HepG2 (cell line): ENCODE measurements around the gene ZNF331. TPM values are rescaled to one million over a fixed set of nuclear protein-coding genes. Genes with fewer than 3 reads are reported as not detected.

Source experiments
- HNRNPK ChIP-seq: fragments of 200-400 bp; formaldehyde crosslinking; IDR thresholded peaks from 2 replicates; pipeline ENCODE4 v1.6.1; 2018; ENCODE audit warnings: low read length, low read depth, moderate library complexity, mild to moderate bottlenecking; ENCODE audit not compliant: poor library complexity, severe bottlenecking
- KDM1A ChIP-seq: IDR thresholded peaks from 2 replicates; pipeline ENCODE4 v1.6.1; 2016; ENCODE audit warnings: missing compliant biosample characterization
- MEIS2 ChIP-seq: sonication (generic); formaldehyde crosslinking; IDR thresholded peaks from 2 replicates; pipeline ENCODE4 v1.9.0; 2021; ENCODE audit warnings: mild to moderate bottlenecking, missing genetic modification reagents
- RXRB ChIP-seq: IDR thresholded peaks from 2 replicates; pipeline ENCODE4 v1.6.1; 2016; ENCODE audit warnings: borderline replicate concordance, missing genetic modification reagents, missing compliant biosample characterization
- SOX6 ChIP-seq, 2 experiments: fragments of 450-650 bp in 1 of 2; sonication (generic) in 1 of 2; formaldehyde crosslinking in 1 of 2; IDR thresholded peaks; 2 replicates each; pipeline versions ENCODE4 v1.4.0 to v1.6.1; 2017 to 2020; ENCODE audit warnings: antibody characterized with exemption in 1 of 2, mild to moderate bottlenecking in 1 of 2, missing genetic modification reagents in 1 of 2
- SP2 ChIP-seq: sonication (generic); formaldehyde crosslinking; IDR thresholded peaks from 2 replicates; pipeline ENCODE4 v1.5.1; 2020; ENCODE audit warnings: mild to moderate bottlenecking, missing genetic modification reagents
- TBX2 ChIP-seq: sonication (generic); formaldehyde crosslinking; IDR thresholded peaks from 2 replicates; pipeline ENCODE4 v1.5.0; 2020; ENCODE audit warnings: missing genetic modification reagents, mild to moderate bottlenecking, borderline replicate concordance
- ZBTB20 ChIP-seq: sonication (generic); formaldehyde crosslinking; IDR thresholded peaks from 2 replicates; pipeline ENCODE4 v1.8.1; 2023; ENCODE audit warnings: missing genetic modification reagents, low read depth, mild to moderate bottlenecking, borderline replicate concordance
- ZC3H4 ChIP-seq: sonication (generic); formaldehyde crosslinking; IDR thresholded peaks from 2 replicates; pipeline ENCODE4 v1.4.0; 2020; ENCODE audit warnings: missing genetic modification reagents, borderline replicate concordance
- ZNF605 ChIP-seq: sonication (generic); formaldehyde crosslinking; IDR thresholded peaks from 2 replicates; pipeline ENCODE4 v1.8.0; 2022; ENCODE audit warnings: mild to moderate bottlenecking, missing genetic modification reagents
- ZNF775 ChIP-seq: sonication (generic); formaldehyde crosslinking; IDR thresholded peaks from 2 replicates; pipeline ENCODE4 v1.4.0; 2020; ENCODE audit warnings: missing genetic modification reagents, mild to moderate bottlenecking, moderate library complexity, borderline replicate concordance
- polyA plus RNA-seq, 8 experiments: library from polyadenylated mRNA; depleted of rRNA in 3 of 8; stranded (reverse) in 7 of 8; unstranded in 1 of 8; fragments of >200 nt; fragmentation: Illumina TruSeq in 4 of 8; extraction: Trizol in 4 of 8; gene quantifications; 2 replicates each; pipeline versions ENCODE4 v1.2.1 to v1.2.3, GENCODE V29; 2011 to 2016; ENCODE audit warnings: low read depth in 4 of 8, missing spikeins in 1 of 8, mixed read lengths in 1 of 8; ENCODE audit not compliant: insufficient read depth in 1 of 8
- total RNA-seq, 5 experiments: library from RNA; depleted of rRNA; stranded (reverse); fragments of >200 nt; fragmentation: Illumina TruSeq; extraction: Trizol; gene quantifications; 2 replicates each; pipeline ENCODE4 v1.2.3, GENCODE V29; 2016; ENCODE audit warnings: low read depth in 1 of 5
- TF ChIP-seq, protein P1 (sequence below): IDR thresholded peaks from 2 replicates; pipeline ENCODE4 v1.6.1; 2016; ENCODE audit warnings: mild to moderate bottlenecking
- TF ChIP-seq, protein P2 (sequence below): IDR thresholded peaks from 2 replicates; pipeline ENCODE4 v1.4.0; 2020; ENCODE audit warnings: mild to moderate bottlenecking, missing genetic modification reagents
- TF ChIP-seq, protein P3 (sequence below): sonication (generic); formaldehyde crosslinking; IDR thresholded peaks from 2 replicates; pipeline ENCODE4 v1.4.0; 2020; ENCODE audit warnings: low read depth, missing genetic modification reagents
- TF ChIP-seq, protein P4 (sequence below), 2 experiments: sonication (generic) in 1 of 2; formaldehyde crosslinking in 1 of 2; IDR thresholded peaks; 2 replicates each; pipeline versions ENCODE4 v1.4.0 to v1.6.1; 2018 to 2020; ENCODE audit warnings: missing genetic modification reagents in 2 of 2, borderline replicate concordance in 1 of 2, low read depth in 1 of 2, mild to moderate bottlenecking in 1 of 2, missing biosample characterization in 1 of 2
- TF ChIP-seq, protein P5 (sequence below): sonication (generic); formaldehyde crosslinking; conservative IDR thresholded peaks from 2 replicates; pipeline ENCODE4 v1.8.1; 2023; ENCODE audit warnings: missing genetic modification reagents

The ZNF331 gene
- total and polyA plus RNA-seq, 2 of the 13 experiments (the other 11 are each of a cell fraction or from before 2014, with no cell fraction given), result 8.2 to 13.3 TPM

DNA sequence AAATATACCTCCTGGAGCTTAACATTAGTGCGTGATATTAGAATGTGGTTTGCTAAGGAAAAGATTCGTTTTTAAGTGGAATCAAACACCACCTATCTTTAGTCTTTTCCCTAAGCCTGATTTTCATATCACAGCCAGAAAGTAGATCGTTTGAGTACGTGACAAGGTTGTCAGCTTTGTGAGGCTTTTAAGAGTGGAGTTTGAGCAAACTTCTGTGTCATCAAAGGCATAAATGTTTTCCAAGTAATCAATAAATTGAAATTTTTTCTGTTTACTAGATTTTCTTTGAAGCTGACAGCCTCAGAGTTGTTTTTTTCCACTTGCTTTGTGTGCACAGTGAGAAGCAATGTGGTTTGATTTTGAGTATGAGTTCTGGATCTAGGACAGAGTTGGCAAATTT, 6.5 kb upstream of the ZNF331 start (continued):
- TF ChIP-seq, protein P1, sequence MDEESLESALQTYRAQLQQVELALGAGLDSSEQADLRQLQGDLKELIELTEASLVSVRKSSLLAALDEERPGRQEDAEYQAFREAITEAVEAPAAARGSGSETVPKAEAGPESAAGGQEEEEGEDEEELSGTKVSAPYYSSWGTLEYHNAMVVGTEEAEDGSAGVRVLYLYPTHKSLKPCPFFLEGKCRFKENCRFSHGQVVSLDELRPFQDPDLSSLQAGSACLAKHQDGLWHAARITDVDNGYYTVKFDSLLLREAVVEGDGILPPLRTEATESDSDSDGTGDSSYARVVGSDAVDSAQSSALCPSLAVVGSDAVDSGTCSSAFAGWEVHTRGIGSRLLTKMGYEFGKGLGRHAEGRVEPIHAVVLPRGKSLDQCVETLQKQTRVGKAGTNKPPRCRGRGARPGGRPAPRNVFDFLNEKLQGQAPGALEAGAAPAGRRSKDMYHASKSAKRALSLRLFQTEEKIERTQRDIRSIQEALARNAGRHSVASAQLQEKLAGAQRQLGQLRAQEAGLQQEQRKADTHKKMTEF, result peak; percentile 65; the same call in 1 of the 2 replicates
- TF ChIP-seq ZNF775 (CRISPR knock-in tag), result no peak
- TF ChIP-seq, protein P2, sequence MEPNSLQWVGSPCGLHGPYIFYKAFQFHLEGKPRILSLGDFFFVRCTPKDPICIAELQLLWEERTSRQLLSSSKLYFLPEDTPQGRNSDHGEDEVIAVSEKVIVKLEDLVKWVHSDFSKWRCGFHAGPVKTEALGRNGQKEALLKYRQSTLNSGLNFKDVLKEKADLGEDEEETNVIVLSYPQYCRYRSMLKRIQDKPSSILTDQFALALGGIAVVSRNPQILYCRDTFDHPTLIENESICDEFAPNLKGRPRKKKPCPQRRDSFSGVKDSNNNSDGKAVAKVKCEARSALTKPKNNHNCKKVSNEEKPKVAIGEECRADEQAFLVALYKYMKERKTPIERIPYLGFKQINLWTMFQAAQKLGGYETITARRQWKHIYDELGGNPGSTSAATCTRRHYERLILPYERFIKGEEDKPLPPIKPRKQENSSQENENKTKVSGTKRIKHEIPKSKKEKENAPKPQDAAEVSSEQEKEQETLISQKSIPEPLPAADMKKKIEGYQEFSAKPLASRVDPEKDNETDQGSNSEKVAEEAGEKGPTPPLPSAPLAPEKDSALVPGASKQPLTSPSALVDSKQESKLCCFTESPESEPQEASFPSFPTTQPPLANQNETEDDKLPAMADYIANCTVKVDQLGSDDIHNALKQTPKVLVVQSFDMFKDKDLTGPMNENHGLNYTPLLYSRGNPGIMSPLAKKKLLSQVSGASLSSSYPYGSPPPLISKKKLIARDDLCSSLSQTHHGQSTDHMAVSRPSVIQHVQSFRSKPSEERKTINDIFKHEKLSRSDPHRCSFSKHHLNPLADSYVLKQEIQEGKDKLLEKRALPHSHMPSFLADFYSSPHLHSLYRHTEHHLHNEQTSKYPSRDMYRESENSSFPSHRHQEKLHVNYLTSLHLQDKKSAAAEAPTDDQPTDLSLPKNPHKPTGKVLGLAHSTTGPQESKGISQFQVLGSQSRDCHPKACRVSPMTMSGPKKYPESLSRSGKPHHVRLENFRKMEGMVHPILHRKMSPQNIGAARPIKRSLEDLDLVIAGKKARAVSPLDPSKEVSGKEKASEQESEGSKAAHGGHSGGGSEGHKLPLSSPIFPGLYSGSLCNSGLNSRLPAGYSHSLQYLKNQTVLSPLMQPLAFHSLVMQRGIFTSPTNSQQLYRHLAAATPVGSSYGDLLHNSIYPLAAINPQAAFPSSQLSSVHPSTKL (CRISPR knock-in tag), result peak; percentile 65; the same call in 1 of the 2 replicates
- TF ChIP-seq HNRNPK, result no peak
- TF ChIP-seq, protein P3, sequence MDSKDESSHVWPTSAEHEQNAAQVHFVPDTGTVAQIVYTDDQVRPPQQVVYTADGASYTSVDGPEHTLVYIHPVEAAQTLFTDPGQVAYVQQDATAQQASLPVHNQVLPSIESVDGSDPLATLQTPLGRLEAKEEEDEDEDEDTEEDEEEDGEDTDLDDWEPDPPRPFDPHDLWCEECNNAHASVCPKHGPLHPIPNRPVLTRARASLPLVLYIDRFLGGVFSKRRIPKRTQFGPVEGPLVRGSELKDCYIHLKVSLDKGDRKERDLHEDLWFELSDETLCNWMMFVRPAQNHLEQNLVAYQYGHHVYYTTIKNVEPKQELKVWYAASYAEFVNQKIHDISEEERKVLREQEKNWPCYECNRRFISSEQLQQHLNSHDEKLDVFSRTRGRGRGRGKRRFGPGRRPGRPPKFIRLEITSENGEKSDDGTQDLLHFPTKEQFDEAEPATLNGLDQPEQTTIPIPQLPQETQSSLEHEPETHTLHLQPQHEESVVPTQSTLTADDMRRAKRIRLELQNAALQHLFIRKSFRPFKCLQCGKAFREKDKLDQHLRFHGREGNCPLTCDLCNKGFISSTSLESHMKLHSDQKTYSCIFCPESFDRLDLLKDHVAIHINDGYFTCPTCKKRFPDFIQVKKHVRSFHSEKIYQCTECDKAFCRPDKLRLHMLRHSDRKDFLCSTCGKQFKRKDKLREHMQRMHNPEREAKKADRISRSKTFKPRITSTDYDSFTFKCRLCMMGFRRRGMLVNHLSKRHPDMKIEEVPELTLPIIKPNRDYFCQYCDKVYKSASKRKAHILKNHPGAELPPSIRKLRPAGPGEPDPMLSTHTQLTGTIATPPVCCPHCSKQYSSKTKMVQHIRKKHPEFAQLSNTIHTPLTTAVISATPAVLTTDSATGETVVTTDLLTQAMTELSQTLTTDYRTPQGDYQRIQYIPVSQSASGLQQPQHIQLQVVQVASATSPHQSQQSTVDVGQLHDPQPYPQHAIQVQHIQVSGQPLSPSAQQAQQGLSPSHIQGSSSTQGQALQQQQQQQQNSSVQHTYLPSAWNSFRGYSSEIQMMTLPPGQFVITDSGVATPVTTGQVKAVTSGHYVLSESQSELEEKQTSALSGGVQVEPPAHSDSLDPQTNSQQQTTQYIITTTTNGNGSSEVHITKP (CRISPR knock-in tag), result no peak
- TF ChIP-seq, protein P4, sequence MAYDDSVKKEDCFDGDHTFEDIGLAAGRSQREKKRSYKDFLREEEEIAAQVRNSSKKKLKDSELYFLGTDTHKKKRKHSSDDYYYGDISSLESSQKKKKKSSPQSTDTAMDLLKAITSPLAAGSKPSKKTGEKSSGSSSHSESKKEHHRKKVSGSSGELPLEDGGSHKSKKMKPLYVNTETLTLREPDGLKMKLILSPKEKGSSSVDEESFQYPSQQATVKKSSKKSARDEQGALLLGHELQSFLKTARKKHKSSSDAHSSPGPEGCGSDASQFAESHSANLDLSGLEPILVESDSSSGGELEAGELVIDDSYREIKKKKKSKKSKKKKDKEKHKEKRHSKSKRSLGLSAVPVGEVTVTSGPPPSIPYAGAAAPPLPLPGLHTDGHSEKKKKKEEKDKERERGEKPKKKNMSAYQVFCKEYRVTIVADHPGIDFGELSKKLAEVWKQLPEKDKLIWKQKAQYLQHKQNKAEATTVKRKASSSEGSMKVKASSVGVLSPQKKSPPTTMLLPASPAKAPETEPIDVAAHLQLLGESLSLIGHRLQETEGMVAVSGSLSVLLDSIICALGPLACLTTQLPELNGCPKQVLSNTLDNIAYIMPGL (CRISPR knock-in tag; IDR thresholded peaks at IDR 0.05; ENCODE audit: borderline replicate concordance in 1 of 2, low read depth in 1 of 2), result no peak
- no peak for TF ChIP-seq ZC3H4 (CRISPR knock-in tag)
- no peak for TF ChIP-seq SP2 (CRISPR knock-in tag)
- peak; percentile 71; the same call in 1 of the 2 replicates for TF ChIP-seq ZBTB20 (CRISPR knock-in tag)
- no peak for TF ChIP-seq MEIS2 (CRISPR knock-in tag)
- TF ChIP-seq ZNF605 (CRISPR knock-in tag), result no peak
- peak; percentile 76 for TF ChIP-seq RXRB (CRISPR knock-in tag)
- no peak for TF ChIP-seq KDM1A (CRISPR knock-in tag)
- TF ChIP-seq, protein P5, sequence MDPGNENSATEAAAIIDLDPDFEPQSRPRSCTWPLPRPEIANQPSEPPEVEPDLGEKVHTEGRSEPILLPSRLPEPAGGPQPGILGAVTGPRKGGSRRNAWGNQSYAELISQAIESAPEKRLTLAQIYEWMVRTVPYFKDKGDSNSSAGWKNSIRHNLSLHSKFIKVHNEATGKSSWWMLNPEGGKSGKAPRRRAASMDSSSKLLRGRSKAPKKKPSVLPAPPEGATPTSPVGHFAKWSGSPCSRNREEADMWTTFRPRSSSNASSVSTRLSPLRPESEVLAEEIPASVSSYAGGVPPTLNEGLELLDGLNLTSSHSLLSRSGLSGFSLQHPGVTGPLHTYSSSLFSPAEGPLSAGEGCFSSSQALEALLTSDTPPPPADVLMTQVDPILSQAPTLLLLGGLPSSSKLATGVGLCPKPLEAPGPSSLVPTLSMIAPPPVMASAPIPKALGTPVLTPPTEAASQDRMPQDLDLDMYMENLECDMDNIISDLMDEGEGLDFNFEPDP (CRISPR knock-in tag), result no peak
- TF ChIP-seq SOX6 (IDR thresholded peaks at IDR 0.05), result no peak
- TF ChIP-seq SOX6 (CRISPR knock-in tag; IDR thresholded peaks at IDR 0.05), result peak; percentile 57; the same call in 1 of the 2 replicates
- peak; percentile 34; the same call in 1 of the 2 replicates for TF ChIP-seq TBX2 (CRISPR knock-in tag)
